NCI-H510A (cell line): ENCODE results near the gene PROSER2.
"Not testable (repeated sequence)": the region's sequence is repeated elsewhere in the genome, so short reads cannot be mapped to it uniquely, and the experiment has no call there.

Experiments used
- DNase-seq: peaks from one replicate; lab custom pipeline; 2025; lab: John Stamatoyannopoulos, UW

PROSER2 gene

DNA sequence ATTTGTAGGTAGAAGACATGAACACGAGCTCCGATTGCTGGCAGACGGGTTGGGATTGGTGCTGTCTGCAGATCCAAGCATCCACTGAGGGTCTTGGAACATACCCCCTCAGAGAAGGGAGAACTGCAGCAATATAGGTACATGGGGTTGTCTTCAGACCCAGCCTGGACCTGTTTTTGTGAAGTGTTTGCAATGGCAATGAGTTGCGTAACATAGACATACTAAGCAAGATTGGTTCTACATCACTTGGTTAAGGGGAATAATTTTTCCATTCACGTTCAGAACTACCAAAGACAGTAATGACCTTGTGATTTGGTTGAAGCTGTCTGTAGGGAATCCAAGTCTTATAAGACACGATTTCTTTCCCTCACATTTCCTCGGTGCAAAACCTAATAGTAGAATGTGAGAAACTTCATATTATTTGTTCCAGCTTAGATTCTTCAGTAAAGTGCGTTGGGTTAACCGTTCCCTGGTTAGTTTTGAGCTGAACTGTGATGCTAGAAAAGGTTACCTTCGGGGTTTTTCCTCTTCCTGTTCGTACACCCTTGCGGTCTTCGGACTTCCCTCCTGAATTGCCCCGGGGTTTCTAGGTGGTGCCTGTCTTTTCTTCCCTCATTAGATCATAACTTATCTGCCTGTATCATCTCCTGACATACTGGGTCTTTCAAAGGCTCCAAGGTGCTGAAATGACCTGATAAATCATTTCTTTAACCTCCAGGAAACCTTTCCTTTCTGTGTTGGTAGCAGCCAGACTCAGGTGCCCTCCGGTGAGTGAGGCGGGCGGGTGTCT lies 14.4 kb downstream of the PROSER2 start:
- no peak for DNase-seq

DNA sequence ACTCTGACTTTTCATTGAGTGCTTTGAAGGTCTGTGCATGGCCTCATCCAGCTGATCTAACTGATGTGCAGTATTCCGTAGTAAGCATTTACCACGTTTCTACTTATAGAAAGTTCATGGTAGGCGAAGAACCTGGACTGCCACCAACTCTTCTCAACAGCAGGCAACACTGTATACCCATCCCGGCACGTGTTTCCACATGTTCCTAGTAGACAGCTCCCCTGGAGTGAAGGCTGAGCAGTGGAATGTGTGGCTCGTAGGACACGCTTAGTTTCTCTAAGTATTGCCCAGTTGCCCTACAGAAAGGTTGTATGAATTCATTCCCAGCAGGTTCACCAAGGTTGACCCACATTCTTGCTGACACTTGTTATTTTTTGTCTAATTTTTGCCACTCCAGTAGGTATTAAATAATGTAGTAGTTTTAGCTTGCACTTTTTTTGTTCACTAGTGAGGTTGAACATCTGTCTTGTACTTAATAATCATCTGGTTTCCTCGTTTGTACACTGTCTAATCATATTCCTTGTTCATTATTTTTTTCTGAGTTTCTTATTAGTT lies 15.2 kb downstream of the PROSER2 start:
- DNase-seq, result no peak

DNA sequence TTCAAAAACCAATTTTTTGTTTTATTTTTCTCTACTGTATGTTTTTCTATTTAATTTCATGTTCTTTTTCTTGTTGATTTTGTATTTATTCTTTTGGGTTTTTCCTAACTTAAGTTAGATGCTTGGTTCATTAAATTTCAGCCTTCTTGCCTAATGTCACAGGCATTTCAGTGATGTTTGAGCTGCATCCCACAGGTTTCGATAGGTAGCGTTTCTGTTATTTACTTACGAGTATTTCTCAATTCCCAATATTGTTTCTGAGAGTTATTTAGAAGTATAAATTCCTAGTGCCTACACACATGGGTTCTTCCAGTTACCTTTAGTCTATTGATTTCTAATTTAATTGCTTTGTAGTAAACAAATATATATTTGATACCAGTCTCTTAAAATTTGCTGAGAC lies 18.2 kb downstream of the PROSER2 start:
- DNase-seq, result no peak

DNA sequence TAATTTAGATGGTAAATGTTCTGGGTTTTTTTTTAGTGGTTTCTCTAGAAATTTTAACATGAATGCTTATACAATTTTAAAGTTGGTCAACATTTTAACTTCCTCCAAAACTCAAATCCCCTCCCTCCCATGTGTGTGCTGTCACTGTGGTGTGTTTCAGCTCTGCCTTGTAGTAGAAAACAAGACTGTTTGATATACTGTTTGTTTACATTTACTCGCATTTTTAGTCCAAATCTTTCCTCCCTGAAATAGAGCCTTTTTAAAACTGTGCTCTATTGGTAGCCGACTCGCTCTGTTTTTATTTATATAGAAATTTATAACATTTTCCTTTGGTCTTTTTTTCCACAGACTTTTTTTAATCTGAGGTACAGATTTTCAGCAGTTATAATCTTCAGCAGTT lies 19.3 kb downstream of the PROSER2 start:
- DNase-seq, result no peak

DNA sequence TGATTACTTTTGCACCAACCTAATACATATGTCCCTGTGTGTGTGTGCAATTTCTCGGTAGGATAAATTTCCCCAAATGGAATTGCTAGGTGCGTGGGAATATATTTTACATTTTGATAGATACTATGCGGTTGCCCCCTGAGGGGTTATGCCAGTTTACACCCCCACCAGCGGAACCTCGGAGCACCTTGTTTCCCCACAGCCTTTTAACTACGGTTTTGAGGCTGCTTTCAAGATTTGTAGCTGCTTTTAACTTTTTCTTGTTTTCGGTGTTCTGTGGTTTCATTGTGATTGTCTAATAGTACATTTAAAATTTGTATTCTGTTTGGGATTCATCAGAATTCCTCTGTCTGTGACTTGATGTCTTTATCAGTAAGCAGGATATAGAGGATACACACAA lies 22.0 kb downstream of the PROSER2 start:
- DNase-seq, result no peak

DNA sequence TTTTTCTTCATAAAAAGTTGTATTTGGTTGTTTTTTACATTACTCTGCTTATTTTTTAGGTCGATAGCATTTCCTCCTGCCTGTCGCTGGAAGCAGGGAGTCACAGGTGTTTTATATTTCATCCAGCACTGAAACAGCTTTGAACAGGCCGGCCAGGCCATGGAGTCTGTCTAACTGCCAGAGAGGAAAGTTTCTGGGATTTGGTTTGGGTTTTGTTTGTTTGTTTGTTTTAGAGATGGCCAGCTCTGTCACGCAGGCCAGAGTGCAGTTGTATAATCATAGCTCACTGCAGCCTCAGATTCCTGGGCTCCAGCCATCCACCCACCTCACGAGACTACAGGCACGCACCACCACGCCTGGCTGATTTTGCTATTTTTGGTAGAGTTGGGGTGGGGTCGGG lies 23.4 kb downstream of the PROSER2 start:
- DNase-seq, result no peak

DNA sequence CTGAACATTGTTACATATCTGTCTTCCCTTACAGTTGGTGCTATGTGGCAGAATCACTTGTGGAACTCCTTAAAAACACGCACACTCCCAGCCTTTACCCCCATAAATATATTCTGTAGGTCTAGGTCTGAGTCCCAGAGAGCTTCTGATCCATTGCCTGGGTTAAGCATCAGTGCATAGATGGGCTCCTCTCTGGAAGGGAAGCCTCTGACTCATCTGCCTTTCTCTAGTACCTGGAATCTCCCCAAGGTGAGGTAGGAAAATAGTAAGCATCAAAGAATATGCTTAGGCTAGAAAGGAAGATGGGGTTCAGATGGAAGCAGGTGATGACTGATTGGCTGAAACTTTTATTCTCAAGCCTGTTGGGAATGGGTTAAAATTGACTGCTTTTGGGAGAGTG lies 26.1 kb downstream of the PROSER2 start:
- no peak for DNase-seq

DNA sequence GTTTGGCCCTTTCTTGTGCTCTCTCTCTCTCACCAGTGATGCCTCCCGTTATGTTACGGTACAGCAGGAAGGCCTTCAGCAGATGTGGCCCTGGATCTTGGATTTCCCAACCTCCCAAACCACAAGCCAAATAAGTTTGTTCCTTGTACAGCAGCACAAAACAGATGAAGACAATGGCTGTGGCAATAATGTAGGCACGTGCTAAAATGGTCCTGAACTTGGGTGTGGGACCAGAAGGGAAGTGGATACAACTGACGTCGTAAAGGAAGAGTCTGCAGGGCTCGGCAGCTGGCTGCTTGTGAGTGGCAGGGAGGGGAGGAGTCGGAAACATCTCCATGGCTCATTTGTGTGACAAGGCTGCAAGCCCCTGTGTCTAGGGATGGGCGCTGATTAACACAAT lies 26.8 kb downstream of the PROSER2 start:
- DNase-seq, result no peak

DNA sequence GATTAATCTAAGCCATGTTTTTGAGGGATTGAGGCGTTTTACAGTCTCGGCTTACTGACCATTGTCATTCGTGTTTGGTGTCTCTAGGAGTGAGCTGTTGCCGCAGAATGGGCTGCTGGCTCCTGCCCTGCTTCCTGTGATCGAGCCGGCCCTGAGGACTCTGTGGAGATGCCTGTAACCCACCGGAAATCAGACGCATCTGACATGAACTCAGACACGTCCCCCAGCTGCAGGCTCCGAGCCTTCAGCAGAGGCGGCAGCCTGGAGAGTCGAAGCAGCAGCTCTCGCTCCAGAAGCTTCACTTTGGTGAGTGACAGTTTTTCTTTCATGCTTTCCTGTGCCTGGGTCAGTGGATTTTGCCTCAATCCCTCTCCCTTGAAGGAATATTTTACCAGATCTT lies 28.8 kb downstream of the PROSER2 start:
- no peak for DNase-seq

DNA sequence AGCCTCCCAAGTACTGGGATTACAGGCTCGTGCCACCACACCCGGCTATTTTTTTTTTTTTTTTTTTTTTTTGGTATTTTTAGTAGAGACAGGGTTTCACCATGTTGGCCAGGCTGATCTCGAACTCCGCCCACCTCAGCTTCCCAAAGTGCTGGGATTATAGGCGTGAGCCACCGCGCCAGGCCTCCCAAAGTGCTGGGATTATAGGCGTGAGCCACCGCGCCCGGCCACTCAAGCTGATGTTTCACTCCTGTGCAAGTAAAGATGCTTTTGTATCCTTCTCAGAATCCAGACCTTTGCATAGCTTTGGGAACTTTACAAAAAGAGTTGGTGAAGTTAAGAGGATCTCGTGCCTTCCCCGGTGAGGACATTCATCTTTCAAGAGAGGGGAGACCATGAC lies 29.5 kb downstream of the PROSER2 start:
- DNase-seq, result not testable (repeated sequence)

DNA sequence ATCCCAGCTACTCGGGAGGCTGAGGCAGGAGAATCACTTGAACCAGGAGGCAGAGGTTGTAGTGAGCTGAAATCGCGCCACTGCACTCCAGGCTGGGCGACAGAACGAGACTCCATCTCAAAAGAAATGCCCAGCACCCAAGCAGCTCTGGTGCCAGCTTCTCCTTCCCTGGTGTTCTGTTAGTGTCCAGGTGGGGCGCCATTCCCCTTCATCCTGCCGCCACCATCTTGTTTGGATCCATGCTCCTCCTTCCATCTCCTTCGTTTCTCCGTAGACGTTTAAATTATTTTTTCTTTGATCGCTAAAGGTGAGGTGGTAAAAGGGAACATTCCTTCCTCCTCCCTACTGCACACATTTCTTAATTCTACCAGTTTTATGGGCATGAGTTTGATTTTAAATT lies 30.3 kb downstream of the PROSER2 start:
- no peak for DNase-seq

DNA sequence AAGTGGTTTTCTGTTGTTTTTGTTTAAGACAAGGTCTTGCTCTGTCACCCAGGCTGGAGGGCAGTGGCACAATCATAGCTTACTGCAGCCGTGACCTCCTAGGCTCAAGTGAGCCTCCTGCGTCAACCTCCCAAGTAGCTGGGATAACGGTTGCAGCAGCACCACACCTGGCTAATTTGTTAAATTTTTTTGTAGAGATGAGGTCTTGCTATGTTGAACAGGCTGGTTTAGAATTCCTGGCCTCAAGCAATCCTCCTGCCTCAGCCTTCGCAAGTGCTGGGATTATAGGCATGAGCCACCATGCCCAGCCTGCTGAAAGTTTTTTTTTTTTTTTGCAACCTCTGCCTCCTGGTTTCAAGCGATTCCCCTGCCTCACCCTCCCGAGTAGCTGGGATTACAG lies 31.1 kb downstream of the PROSER2 start:
- DNase-seq, result no peak

DNA sequence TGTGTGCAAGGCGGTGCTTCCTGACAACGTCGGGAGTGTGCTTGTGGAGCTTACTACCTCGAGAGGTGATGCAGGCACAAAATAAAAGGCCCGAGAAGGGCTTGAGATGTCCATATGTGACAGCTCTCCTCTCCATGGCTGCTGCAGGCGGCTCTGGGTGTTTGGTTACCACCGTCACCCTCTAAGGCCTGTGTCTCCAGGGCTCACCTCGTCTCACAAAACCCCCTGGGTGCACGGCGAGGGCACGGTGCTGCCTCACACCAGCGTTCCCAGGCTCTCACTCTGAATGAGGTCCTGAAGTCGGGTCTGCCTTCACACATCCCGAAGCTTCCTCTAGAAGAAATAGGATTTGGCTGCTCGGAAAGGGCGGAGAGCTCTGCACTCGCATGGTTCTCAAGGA lies 32.9 kb downstream of the PROSER2 start:
- DNase-seq, result no peak

DNA sequence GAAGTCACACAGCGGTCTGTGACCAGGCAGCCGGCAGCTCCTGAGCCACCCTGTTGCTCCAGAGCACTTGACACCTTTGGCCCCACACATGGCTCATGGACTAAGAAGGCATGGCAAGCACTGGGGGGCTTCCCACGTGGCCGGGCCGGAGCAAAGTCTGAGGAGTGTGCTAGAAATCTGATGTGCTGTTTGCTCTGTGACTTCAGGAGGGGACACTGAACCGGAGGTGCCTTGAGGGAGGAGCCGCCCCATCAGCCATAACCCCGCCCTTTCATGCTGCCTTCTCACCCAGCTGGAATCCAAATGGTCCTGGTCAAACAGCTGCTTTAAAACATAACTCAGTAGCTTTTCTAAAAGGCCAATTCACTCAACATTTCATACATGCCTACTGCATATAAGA lies 33.5 kb downstream of the PROSER2 start:
- DNase-seq, result no peak

DNA sequence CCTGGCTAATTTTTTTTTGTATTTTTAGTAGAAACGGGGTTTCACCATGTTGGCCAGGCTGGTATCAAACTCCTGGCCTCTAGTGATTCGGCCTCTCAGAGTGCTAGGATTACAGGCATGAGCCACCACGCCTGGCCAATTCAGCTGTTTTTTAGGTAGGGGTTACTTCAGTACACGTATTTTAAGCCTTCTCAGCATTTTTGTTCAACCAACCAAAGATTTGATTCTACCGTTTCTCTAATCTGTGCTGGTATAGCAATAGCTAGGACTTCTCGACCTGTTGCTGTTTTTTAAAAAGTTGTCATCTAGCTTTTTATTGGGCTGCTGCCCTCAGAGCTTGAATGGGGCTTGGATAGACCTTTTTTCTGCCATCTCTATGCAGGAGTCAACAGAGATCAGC lies 34.9 kb downstream of the PROSER2 start:
- DNase-seq, result no peak

DNA sequence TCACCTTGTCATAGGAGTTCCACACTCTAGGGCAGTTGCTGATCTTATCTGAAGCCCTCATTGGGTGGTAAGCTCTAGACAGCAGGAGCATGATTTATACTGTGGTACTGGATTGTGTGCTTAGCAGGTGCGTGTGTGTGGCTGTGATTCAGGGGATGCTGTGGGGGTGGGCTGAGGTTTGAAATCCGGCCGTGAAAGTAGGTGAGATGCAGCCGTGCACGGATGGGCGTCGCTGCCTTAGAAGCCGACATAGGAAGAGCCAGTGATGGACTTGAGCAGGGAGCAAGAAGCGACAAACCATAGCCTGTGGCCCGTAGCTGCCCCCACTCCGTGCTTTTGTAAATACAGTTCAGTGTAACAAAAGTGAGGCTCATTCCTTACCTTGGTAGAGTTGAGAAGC lies 38.2 kb downstream of the PROSER2 start:
- DNase-seq, result no peak

DNA sequence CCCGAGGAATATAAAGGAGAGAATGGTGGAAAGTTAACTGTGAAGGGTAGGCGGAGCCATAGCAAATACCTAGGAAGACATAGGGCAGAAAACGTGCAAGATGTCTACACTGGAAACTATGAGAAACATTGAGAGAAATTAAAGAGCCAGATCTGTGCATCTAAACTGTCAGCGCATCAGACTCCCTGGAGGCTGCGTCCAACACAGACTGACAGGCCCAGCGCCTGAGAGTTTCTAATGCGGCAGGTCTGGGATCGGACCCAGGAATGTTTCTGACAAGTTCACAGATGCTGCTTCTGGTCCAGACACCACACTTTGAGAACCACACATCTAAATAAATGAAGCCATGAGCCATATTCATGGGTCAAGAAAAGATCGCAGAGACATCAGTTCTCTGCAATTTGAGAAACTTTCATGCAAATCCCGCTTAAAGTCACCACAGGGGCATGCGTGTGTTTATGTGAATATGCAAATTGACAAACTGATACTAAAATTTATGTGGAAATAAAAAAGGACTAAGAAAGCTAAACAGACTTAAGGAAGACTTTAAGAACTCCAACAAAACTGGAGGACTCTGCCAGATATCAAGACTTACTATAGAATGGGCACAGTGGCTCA lies 38.8 kb downstream of the PROSER2 start:
- no peak for DNase-seq

DNA sequence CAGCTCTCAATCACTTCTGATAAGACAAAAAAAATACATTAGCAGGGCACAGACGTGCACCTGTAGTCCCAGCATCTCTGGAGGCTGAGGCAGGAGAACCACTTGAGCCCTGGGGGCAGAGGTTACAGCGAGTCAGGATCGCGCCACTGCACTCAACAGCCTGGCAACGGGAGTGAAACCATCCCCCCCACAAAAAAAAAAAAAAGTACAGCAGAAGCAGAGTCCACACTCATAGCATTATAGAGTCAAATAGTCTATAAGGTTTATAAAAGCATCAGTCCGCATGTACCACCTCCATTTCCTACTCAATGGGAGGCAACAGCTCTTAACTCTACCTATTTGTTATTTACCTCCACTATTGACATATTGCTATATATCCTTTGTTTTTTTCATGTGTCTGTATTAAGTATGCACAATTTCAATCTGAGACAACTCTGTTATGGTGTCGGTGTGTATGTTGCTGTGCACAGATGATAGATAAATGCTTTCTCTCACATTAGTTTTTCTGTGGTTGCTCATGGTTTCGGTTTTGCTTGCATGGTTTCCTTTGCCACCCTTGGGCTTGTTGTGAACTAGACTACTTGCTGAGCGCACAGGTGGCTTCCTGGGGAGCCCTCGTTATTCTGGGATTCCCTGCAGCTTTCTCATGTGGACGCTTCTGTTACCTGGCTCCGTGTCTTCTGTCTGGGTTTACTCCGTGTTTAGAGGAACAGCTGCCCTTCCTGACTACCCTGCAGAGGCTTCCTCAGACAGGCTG lies 40.4 kb downstream of the PROSER2 start:
- DNase-seq, result no peak

DNA sequence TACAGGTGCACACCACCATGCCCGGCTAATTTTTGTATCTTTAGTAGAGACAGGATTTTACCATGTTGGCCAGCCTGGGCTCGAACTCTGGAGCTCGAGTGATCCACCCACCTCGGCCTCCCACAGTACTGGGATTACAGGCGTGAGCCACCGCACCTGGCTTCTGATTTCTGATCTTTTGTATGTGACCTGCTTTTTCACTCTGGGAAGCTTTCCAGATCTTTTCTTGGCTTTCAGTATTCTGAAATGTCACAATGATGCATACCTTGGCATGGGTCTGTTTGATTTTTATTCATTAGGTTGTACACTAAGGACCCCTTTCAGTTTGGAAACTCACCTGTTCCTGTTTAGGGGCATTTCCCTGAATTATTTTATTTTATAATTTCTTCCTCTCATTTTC lies 41.6 kb downstream of the PROSER2 start:
- DNase-seq, result no peak

DNA sequence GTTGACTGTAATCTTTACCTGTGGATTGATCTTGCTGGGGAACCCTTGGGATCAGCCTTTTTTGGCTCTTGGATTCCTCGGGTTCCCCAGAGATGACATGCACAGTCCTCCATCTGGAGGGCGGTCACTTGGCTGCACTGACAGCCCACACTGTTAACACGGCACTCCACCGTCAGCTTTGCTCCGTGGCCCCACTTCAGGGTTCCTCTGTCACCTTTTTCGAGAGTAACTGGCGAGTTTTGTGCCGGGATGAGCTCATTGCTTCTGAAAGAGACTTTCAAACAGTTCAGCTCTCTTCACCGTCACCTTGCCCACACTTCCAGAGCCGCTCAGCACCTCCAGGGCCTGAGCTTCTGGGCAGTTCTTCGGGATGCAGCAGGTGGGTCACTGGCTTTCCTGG lies 42.4 kb downstream of the PROSER2 start:
- no peak for DNase-seq

DNA sequence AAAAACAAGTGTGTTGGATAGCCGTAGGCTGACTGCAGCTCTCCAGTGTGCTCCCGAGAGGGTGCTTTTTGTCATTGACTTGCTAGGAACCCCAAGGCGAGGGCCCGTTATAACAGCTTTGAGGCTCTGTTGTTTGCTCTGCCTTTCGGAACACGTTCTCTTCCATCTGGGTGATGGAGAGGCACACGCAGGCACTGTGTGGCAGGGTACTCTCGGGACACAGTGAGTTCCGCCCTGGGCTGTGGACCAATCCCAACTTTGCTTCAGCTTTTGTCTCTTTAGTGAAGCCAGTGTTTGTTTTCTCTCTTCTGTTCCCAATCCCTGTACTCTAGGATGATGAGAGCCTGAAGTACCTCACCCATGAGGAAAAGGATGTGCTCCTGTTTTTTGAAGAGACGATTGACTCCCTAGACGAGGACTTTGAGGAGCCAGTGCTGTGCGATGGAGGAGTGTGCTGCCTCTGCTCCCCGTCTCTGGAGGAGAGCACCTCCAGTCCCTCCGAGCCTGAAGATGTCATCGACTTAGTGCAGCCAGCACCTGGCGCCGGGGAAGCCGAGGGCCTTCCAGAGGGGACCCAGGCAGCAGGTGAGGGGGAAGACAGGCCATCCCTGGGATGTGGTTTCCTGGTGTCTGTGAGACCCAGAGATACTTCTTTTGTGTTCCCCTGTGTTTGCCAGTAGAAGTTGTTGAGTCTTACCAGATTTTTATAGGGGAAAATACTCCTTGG lies 43.2 kb downstream of the PROSER2 start:
- no peak for DNase-seq

DNA sequence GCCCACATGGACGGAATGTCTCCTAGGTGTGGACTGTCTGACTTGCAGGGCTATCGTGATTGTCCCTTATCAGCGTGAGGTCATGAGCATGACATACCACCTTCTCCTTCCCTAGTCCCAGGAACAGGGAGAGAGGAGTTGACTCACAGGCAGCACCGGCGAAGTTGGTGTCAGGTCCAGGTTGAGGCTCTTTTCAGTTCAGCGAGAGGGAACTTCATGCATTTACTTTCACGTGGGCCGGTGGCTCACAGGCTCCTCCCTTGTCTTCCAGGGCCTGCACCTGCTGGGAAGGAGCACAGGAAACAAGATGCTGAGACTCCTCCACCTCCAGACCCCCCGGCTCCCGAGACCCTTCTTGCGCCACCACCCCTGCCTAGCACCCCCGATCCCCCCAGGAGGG lies 46.1 kb downstream of the PROSER2 start:
- no peak for DNase-seq
